NCI-H774 (cell line): ENCODE data around the gene TRIM23.
"Not testable (repeated sequence)": the region's sequence is repeated elsewhere in the genome, so short reads cannot be mapped to it uniquely, and the experiment has no call there.

Experiments used
- DNase-seq: peaks from one replicate; lab custom pipeline; 2025; lab: John Stamatoyannopoulos, UW

TRIM23 gene

DNA sequence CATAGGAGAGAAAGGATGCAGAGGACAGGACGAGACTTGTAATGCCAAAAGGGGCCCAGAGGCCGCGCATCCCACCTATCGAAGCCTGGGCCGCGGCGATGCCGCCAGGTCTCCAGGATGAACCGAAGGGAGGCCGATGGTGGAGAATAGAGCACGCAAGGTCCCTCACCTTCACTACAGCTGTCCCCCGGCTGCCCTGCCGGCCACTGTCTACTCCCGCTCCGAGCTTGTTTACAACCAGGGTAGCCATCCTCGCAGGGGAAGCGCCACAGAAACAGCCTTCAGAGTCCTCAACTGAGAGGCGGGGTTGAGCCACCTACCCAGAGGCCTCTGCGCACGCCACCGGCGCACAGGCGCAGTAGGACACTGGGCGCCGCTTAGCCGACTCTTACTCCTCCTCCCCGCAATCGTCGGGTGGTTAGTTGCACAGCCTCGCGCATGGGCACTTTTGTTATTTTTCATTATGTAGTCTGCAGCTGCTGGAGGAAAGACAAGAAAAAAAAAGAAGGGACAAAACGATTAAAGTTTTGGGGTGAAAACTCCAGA is at the start of gene TRIM23:
Gene TRIM23, minus strand, starts transcription at position 309 of the 546 bp plus-strand sequence. Its CDS starts 59 bp downstream, at position 250.
- peak; percentile 90 for DNase-seq

- DNase-seq = no peak
Measured at GRCh38 chr5:65672796-65673195, 48.7 kb upstream of the TRIM23 start.

DNA sequence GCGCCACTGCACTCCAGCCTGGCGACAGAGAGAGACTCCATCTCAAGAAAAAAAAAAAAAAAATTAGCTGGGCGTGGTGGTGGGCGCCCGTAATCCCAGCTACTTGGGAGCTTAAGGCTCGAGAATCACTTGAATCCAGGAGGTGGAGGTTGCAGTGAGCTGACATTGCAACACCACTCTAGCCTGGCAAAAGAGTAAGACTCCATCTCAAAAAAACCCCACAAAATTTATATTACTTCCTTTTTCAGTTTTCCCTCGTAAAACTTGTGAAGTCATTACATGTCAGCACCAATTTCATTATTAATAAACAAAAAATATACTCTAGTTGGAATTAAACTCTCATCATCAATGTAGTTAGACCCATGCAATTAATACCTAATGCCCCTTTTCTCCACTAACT is 44.6 kb upstream of the TRIM23 start:
- no peak for DNase-seq

DNA sequence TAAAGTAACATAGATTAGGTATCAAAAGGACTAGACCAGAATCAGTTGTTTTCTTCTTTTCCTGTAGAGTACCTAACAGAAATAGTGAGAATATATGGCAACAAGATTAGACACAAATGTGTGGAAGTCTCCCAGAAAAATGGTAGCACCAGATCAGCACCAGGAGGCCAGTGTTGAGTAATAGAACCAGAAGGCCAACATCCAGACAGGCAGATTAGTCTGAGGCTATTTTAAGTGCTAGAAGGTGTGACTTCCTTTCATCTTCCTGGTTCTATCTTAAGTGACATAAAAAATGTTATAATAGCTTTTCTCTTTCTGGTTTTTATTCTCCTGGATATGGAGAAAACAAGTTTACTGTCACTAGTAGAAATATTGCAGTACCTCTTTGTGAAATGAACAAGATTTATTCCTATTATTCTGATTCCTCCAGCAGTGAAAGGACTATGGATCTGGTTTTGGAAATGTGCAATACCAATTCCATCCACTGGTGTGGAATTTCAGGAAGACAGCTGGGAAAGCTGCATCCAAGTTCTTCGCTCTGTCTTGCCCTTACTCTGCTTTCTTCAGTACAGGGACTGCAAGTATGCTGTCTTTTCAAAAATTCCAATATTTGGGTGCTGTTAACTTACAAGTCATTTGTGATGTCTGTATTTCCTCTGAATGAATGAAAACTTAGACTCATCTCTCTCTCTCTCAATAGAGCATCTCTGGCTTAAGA is 39.8 kb upstream of the TRIM23 start:
- DNase-seq = no peak

- DNase-seq = no peak
Measured at GRCh38 chr5:65654713-65655112, 30.6 kb upstream of the TRIM23 start.

DNA sequence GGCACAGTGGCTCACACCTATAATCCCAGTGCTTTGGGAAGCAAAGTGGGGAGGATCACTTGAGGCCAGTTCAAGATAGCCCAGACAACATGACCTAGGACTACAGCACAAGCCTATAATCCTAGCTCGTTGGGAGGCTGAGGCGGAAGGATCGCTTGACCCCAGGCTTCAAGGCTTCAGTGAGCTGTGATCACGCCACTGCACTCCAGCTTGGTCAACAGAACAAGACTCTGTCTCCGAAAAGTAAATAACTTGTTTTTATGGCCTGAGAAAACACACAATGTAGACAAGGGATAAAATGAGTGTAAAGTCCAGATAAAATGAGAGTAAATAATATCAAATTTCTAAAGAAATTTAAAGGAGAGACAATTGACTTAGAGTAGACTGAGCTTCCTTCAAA is 27.0 kb upstream of the TRIM23 start:
- DNase-seq = no peak

GRCh38 chr5:65647941-65648340 is 23.8 kb upstream of the TRIM23 start:
- no peak for DNase-seq

DNA sequence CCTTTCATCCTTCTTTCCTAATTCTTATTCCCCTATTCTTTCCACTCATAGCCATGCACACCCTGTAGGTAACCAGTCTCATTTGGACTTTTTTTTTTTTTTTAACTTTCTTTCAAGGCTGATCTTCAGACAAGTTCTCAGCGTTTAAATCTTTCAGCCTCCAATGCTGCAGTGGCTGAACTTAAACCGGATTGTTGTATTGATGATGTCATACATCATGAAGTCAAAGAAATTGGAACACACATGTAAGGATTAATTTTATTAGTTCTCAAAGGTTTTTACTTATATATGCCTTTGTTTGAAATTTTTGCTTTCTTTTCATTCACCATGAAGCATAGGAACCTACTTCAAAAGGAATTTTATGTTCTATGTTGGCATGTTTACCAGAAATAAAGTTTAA is 22.8 kb upstream of the TRIM23 start:
- DNase-seq = no peak

- no peak for DNase-seq
Measured at GRCh38 chr5:65640240-65640639, 16.1 kb upstream of the TRIM23 start.

GRCh38 chr5:65630981-65631380 is 6.8 kb upstream of the TRIM23 start:
- no peak for DNase-seq

GRCh38 chr5:65625743-65626142 is 1.6 kb upstream of the TRIM23 start:
- DNase-seq = no peak

DNA sequence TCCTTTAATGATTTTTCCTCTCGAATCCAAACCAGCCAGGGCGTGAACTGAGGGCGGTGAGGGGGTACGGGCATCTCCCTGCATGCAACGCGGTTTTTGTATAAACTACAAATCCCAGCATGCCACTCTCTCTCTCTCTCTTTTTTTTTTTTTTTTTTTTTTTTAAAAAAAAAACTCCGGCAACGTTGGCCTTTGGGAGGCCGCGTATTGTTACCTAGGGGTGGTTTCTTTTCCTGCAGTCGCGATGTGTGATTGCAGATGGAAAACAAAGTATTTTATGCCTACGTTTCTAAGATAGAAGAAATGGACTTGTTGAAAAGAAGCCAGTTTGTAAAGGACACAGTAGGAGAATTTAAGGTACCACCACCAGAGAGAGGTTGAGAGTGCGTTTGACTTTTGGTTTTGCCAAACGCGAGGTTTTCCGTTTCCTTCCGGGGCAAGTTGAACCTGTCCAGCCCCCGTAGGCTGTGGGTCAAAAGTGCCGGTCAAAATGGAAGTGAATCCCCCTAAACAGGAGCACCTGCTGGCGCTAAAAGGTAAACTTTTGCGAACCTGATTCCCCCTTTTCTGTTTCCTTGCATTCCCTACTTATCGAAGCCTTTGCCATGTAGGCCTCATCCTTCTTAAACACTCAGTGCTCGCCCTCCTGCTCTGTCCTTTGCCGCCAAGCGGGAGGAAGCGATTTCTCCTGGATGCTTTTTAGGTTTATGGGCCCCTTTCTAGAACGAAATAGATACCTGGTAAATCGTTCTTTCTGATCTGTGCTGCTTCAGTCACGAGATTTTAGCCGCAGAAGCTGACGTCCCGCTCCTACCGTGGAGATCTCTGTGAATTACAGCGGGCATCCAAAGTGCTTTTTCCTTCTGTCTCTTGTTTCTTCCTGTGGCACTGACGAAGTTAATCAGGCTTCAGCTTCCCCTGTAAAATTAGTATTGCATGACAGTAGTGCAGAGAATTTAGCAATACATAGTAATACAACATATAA is 730 bp upstream of the TRIM23 start, which contains the start of the genes SHLD3 and TRAPPC13:
Gene SHLD3, plus strand, starts transcription at position 457 of the 985 bp plus-strand sequence. CDS start 4,561 bp downstream, outside the sequence.
Gene TRAPPC13, plus strand, starts transcription at position 457 of the 985 bp plus-strand sequence. Its CDS starts 34 bp downstream, at position 491.
- peak; percentile 89 for DNase-seq

- DNase-seq = no peak
Measured at GRCh38 chr5:65623482-65623881, 651 bp downstream of the TRIM23 start.

- DNase-seq = not testable (repeated sequence)
Measured at GRCh38 chr5:65621961-65622360, 2.2 kb downstream of the TRIM23 start.

- no peak for DNase-seq
Measured at GRCh38 chr5:65620021-65620420, 4.1 kb downstream of the TRIM23 start.

GRCh38 chr5:65612298-65612907 is 11.7 kb downstream of the TRIM23 start:
- DNase-seq = no peak

GRCh38 chr5:65611524-65611923 is 12.6 kb downstream of the TRIM23 start:
- DNase-seq = peak; percentile 51

DNA sequence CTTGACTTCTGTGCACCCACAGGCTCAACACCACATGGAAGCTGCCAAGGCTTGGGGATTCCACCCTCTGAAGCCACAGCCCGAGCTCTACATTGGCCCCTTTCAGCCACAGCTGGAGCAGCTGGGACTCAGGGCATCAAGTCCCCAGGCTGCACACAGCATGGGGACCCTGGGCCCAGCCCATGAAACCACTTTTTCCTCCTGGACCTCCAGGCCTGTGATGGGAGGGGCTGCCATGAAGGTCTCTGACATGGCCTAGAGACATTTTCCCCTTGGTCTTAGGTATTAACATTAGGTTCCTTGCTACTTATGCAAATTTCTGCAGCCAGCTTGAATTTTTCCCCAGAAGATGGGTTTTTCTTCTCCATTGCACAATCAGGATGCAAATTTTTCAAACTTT is 22.4 kb downstream of the TRIM23 start:
- DNase-seq = not testable (repeated sequence)

- DNase-seq = no peak
Measured at GRCh38 chr5:65588694-65589093, 35.4 kb downstream of the TRIM23 start.

GRCh38 chr5:65577141-65577540 is 47.0 kb downstream of the TRIM23 start:
- DNase-seq = no peak

DNA sequence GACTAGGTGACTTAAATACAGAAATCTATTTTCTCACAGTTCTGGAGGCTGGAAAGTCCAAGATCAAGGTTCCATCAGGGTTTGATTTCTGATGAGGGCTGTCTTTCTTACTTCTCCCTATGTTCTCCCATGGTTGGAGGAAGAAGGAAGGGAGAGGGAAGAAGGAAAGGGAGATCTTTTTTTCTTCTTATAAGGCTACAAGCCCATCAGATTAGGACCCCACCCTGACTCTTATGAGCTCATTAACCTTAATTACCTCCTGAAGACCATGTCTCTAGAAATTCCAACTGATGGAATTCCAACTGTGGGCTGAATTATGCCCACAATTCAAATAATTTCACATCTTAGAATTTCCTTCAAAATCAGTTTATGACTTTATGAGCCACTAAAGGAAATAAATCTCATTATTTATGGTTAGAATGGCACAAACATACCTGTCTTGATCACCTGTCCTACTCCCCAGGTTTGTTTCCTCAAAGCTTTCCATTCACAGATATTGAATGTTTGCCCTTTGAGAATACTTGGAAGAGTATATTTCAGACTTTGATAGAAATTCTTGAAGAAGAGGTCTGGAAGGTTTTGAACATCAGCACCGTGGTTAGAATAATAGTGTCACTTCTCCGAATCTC is 53.4 kb downstream of the TRIM23 start:
- DNase-seq = no peak
